ENCODE results near the gene MT1M.
A peak's percentile ranks its signal among the peaks of the same experiment; 100 is the strongest.

The MT1M gene

DNA sequence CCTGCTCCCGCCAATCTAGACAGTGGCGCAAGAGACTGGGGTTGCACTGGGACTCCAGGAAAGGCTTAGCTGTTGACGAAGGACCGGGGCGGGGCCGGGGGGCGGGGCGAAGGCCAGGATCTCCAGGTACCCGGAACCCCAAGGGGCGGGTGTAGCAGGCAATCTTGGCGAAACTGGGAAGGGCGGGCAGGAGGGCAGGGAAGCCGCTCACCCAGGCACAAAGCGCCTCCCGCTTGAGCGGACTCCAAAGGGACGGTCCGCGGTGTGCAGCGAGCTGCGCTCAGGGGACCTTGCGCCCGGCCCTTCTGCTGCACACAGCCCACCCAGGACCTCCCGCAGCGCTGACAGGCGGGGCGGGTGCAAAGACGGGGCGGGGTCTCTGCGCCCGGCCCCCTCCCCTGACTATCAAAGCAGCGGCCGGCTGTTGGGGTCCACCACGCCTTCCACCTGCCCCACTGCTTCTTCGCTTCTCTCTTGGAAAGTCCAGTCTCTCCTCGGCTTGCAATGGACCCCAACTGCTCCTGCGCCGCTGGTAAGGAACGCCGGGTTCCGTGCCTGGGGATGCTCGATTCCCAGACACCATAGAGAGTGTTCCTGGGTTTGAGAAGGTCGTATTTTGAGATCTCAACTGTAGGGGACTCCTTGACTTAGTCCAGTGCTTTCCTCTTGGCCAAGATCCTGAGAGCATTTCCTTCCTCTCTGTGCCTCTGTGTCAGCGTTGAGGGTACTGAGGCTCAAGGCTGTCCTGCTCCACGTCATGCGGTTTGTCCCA is 25.3 kb downstream of the MT1M start, which contains the start of gene MT1F:
MT1F (plus strand) TSS at position 405 of the 772 bp plus-strand sequence; CDS start at position 505, 100 bp downstream.
- H3K4me3 ChIP-seq (ENCODE audit: low read depth, low read length) = peak within 1 kb of the TSS; percentile 43
- ChIA-PET CTCF (no interaction called here), POLR2A (interaction anchor here (0.6 to 1.2 kb wide), 5 partner anchors 11 to 107 kb away, joined by 3 to 7 read pairs (median 5); partner anchors contain the start of genes MT1X and MT2A)
- no peak for TF ChIP-seq ZNF768 (tag by site-specific recombination; IDR thresholded peaks at IDR 0.05)
- TF ChIP-seq HOXC10 (CRISPR knock-in tag; IDR thresholded peaks at IDR 0.05) = no peak
- TF ChIP-seq WT1 (tag by site-specific recombination; IDR thresholded peaks at IDR 0.05) = no peak
- no peak for TF ChIP-seq ZNF513 (tag by site-specific recombination; IDR thresholded peaks at IDR 0.05)
- no peak for TF ChIP-seq OVOL3 (tag by site-specific recombination; IDR thresholded peaks at IDR 0.05)
- no peak for TF ChIP-seq ZNF677 (tag by site-specific recombination; IDR thresholded peaks at IDR 0.05)
- no peak for TF ChIP-seq ZNF624 (tag by site-specific recombination; IDR thresholded peaks at IDR 0.05)
- no peak for TF ChIP-seq ZNF585B (tag by site-specific recombination; IDR thresholded peaks at IDR 0.05)
- TF ChIP-seq, protein P1, sequence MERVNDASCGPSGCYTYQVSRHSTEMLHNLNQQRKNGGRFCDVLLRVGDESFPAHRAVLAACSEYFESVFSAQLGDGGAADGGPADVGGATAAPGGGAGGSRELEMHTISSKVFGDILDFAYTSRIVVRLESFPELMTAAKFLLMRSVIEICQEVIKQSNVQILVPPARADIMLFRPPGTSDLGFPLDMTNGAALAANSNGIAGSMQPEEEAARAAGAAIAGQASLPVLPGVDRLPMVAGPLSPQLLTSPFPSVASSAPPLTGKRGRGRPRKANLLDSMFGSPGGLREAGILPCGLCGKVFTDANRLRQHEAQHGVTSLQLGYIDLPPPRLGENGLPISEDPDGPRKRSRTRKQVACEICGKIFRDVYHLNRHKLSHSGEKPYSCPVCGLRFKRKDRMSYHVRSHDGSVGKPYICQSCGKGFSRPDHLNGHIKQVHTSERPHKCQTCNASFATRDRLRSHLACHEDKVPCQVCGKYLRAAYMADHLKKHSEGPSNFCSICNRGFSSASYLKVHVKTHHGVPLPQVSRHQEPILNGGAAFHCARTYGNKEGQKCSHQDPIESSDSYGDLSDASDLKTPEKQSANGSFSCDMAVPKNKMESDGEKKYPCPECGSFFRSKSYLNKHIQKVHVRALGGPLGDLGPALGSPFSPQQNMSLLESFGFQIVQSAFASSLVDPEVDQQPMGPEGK (tag by site-specific recombination; IDR thresholded peaks at IDR 0.05) = peak; percentile 47; the same call in 1 of the 2 replicates
- TF ChIP-seq ZNF248 (tag by site-specific recombination; IDR thresholded peaks at IDR 0.05) = no peak
- TF ChIP-seq ZNF549 (tag by site-specific recombination; IDR thresholded peaks at IDR 0.05) = no peak
- TF ChIP-seq ZNF18 (tag by site-specific recombination; IDR thresholded peaks at IDR 0.05) = no peak
- no peak for TF ChIP-seq ZNF132 (tag by site-specific recombination; IDR thresholded peaks at IDR 0.05; ENCODE audit: borderline replicate concordance)
- TF ChIP-seq BCL11B (tag by site-specific recombination; IDR thresholded peaks at IDR 0.05; ENCODE audit: low read depth) = no peak
- no peak for TF ChIP-seq ZNF223 (tag by site-specific recombination; IDR thresholded peaks at IDR 0.05)
- TF ChIP-seq ZNF747 (tag by site-specific recombination; IDR thresholded peaks at IDR 0.05) = no peak
- no peak for TF ChIP-seq ZNF639 (tag by site-specific recombination; IDR thresholded peaks at IDR 0.05)
- TF ChIP-seq, protein P2, sequence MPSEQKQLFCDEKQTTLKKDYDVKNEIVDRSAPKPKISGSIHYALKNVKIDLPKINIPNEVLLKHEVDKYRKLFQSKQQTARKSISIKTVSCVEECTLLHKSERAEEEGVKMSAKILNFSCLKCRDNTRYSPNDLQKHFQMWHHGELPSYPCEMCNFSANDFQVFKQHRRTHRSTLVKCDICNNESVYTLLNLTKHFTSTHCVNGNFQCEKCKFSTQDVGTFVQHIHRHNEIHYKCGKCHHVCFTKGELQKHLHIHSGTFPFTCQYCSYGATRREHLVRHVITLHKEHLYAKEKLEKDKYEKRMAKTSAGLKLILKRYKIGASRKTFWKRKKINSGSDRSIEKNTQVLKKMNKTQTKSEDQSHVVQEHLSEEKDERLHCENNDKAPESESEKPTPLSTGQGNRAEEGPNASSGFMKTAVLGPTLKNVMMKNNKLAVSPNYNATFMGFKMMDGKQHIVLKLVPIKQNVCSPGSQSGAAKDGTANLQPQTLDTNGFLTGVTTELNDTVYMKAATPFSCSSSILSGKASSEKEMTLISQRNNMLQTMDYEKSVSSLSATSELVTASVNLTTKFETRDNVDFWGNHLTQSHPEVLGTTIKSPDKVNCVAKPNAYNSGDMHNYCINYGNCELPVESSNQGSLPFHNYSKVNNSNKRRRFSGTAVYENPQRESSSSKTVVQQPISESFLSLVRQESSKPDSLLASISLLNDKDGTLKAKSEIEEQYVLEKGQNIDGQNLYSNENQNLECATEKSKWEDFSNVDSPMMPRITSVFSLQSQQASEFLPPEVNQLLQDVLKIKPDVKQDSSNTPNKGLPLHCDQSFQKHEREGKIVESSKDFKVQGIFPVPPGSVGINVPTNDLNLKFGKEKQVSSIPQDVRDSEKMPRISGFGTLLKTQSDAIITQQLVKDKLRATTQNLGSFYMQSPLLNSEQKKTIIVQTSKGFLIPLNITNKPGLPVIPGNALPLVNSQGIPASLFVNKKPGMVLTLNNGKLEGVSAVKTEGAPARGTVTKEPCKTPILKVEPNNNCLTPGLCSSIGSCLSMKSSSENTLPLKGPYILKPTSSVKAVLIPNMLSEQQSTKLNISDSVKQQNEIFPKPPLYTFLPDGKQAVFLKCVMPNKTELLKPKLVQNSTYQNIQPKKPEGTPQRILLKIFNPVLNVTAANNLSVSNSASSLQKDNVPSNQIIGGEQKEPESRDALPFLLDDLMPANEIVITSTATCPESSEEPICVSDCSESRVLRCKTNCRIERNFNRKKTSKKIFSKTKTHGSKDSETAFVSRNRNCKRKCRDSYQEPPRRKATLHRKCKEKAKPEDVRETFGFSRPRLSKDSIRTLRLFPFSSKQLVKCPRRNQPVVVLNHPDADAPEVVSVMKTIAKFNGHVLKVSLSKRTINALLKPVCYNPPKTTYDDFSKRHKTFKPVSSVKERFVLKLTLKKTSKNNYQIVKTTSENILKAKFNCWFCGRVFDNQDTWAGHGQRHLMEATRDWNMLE (tag by site-specific recombination; conservative IDR thresholded peaks at IDR 0.05; ENCODE audit: low read depth) = no peak
- no peak for TF ChIP-seq ZNF416 (tag by site-specific recombination; IDR thresholded peaks at IDR 0.05)
- TF ChIP-seq ZNF510 (tag by site-specific recombination; IDR thresholded peaks at IDR 0.05; ENCODE audit: insufficient replicate concordance) = no peak
- no peak for TF ChIP-seq ZNF311 (tag by site-specific recombination; IDR thresholded peaks at IDR 0.05; ENCODE audit: borderline replicate concordance)
- no peak for TF ChIP-seq SP7 (tag by site-specific recombination; IDR thresholded peaks at IDR 0.05)
- TF ChIP-seq INSM2 (tag by site-specific recombination; IDR thresholded peaks at IDR 0.05) = no peak

More for the DNA sequence above, 25.3 kb downstream of the MT1M start, which contains the start of gene MT1F:
- H3K36me3 ChIP-seq (ENCODE audit: control insufficient read depth in 2 of 2, insufficient read depth in 1 of 2, low read length in 2 of 2) = no peaks in the 10 kb centered on the region
- no peaks in the 10 kb centered on the region for H3K9me3 ChIP-seq (ENCODE audit: control insufficient read depth, insufficient read depth, low read depth, low read length)
- H3K27ac ChIP-seq (ENCODE audit: extremely low read depth, low read depth, low read length) = peak within 1 kb of the TSS; percentile 46; the same call in 1 of the 2 replicates
- no peaks in the 10 kb centered on the region; the same call in 1 of the 2 replicates for H3K4me1 ChIP-seq (ENCODE audit: control insufficient read depth, insufficient read depth, low read length)
